ENCODE results near the gene NR6A1. TPM values are rescaled to one million over a fixed set of nuclear protein-coding genes. Genes with fewer than 3 reads are reported as not detected.

NR6A1 gene
- total RNA-seq, 1 donor from 2014 or later: 0.56 TPM

DNA sequence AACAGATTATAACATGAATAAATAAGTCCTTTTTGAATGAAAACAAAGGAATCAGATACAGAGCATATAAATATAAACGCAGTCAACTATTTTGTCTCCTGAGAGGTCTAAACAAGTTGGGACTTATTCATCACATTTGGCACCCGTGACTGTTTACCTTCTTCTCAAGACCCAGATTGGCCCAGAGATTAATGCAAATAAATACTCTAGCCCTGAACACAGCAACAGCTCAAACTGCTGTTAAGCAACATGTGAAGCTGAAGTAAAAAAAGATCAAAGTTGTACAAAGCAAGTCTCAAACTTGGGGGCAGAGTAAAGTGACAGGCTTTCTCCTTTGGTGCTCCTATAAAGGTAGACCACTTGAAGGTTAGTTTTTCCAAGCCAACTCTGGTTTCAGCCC is 168.9 kb downstream of the NR6A1 start:
- Mint-ChIP-seq H3K9me3 (ENCODE audit: unreplicated experiment) (no peaks in the 10 kb centered on the region), H3K27me3 (ENCODE audit: unreplicated experiment) (peaks cover 16% of the 10 kb centered on the region)
- DNase-seq (ENCODE audit: extremely low spot score, unreplicated experiment): no peak

GRCh38 chr9:124600407-124600806 is 170.7 kb downstream of the NR6A1 start:
- Mint-ChIP-seq H3K4me1 (ENCODE audit: unreplicated experiment) (no peaks in the 10 kb centered on the region), H3K36me3 (ENCODE audit: unreplicated experiment) (no peaks in the 10 kb centered on the region), H3K9me3 (ENCODE audit: unreplicated experiment) (no peaks in the 10 kb centered on the region), H3K4me3 (ENCODE audit: unreplicated experiment) (no peak overlapping the region), H3K27me3 (ENCODE audit: unreplicated experiment) (peaks cover 23% of the 10 kb centered on the region), H3K27ac (ENCODE audit: unreplicated experiment) (no peak overlapping the region)
- DNase-seq (ENCODE audit: extremely low spot score, unreplicated experiment): no peak
- TF ChIP-seq, protein P1, sequence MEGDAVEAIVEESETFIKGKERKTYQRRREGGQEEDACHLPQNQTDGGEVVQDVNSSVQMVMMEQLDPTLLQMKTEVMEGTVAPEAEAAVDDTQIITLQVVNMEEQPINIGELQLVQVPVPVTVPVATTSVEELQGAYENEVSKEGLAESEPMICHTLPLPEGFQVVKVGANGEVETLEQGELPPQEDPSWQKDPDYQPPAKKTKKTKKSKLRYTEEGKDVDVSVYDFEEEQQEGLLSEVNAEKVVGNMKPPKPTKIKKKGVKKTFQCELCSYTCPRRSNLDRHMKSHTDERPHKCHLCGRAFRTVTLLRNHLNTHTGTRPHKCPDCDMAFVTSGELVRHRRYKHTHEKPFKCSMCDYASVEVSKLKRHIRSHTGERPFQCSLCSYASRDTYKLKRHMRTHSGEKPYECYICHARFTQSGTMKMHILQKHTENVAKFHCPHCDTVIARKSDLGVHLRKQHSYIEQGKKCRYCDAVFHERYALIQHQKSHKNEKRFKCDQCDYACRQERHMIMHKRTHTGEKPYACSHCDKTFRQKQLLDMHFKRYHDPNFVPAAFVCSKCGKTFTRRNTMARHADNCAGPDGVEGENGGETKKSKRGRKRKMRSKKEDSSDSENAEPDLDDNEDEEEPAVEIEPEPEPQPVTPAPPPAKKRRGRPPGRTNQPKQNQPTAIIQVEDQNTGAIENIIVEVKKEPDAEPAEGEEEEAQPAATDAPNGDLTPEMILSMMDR (IDR thresholded peaks at IDR 0.05): no peak

More for the DNA sequence above, 168.9 kb downstream of the NR6A1 start:
- Mint-ChIP-seq H3K4me1 (ENCODE audit: unreplicated experiment) (no peaks in the 10 kb centered on the region), H3K36me3 (ENCODE audit: unreplicated experiment) (no peaks in the 10 kb centered on the region), H3K27ac (ENCODE audit: unreplicated experiment) (no peak overlapping the region), H3K4me3 (ENCODE audit: unreplicated experiment) (no peak overlapping the region)
- TF ChIP-seq, protein P1 (IDR thresholded peaks at IDR 0.05): no peak

DNA sequence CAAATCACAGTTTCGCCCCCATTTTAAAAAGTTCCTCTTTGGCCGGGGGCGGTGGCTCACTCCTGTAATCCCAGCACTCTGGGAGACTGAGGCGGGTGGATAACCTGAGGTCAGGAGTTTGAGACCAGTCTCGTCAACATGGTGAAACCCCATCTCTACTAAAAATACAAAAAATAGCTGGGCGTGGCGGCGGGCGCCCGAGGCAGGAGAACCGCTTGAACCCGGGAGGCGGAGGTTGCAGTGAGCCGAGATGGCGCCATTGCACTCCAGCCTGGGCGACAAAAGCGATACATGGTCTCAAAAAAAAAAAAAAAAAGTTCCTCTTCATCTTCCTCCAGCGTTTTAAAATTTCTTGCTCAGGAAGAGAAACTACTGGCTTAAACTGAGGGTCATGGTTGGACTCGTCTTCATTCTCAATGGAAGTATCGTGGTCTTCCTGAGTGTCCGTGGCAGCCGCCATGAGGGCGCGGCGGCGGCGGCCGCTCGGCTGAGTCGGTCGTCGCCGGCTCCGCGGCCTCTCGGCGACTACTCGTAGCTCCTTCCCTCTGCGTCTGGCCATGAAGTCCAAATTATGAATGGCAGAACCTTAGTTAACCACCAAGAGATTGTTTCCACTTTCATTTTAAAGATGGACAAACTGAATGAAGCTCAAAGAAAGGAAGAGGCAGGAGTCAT is 171.9 kb downstream of the NR6A1 start:
- TF ChIP-seq, protein P1 (IDR thresholded peaks at IDR 0.05): no peak
- Mint-ChIP-seq H3K4me1 (ENCODE audit: unreplicated experiment) (peaks cover 1% of the 10 kb centered on the region), H3K27ac (ENCODE audit: unreplicated experiment) (no peak overlapping the region), H3K27me3 (ENCODE audit: unreplicated experiment) (peaks cover 24% of the 10 kb centered on the region), H3K36me3 (ENCODE audit: unreplicated experiment) (no peaks in the 10 kb centered on the region), H3K4me3 (ENCODE audit: unreplicated experiment) (no peak overlapping the region), H3K9me3 (ENCODE audit: unreplicated experiment) (no peaks in the 10 kb centered on the region)
- DNase-seq (ENCODE audit: extremely low spot score, unreplicated experiment): no peak

GRCh38 chr9:124598048-124598447 is 173.1 kb downstream of the NR6A1 start:
- Mint-ChIP-seq H3K36me3 (ENCODE audit: unreplicated experiment) (no peaks in the 10 kb centered on the region), H3K27me3 (ENCODE audit: unreplicated experiment) (peaks cover 22% of the 10 kb centered on the region), H3K9me3 (ENCODE audit: unreplicated experiment) (no peaks in the 10 kb centered on the region), H3K4me3 (ENCODE audit: unreplicated experiment) (no peak overlapping the region), H3K4me1 (ENCODE audit: unreplicated experiment) (peaks cover 13% of the 10 kb centered on the region), H3K27ac (ENCODE audit: unreplicated experiment) (no peak overlapping the region)
- no peak for DNase-seq (ENCODE audit: extremely low spot score, unreplicated experiment)
- TF ChIP-seq, protein P1 (IDR thresholded peaks at IDR 0.05): no peak

DNA sequence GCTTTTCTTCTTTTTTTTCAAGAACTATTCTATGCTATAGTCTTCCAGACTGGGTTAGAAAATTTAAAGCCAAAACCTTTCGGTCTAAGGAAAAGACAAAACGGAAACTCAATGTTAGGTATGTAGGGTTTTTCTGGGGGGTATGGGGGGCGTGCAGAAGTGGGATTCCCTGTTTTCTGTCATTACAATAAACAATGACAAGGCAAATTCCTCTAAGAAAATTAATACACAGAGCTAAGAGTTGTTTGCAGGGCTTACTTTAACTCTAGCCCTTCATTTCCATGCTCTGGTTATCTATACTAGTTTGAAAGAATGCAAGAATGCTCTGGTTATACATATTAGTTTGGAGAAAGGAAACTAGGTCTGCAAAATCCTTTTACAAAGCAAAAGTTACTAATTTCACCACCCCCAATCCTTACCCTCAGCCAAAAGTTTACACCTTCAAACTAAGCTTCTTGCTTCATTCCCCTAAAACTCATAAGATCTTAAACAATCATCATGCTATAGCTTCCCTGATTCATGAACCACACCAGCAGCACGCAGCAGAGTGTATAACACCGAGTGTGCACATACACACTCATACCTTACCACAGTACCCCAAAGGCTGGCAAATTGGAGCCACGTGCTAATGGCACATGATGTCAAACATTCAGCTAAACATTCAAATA is 174.8 kb downstream of the NR6A1 start:
- Mint-ChIP-seq H3K27ac (ENCODE audit: unreplicated experiment) (no peak overlapping the region), H3K27me3 (ENCODE audit: unreplicated experiment) (peaks cover 29% of the 10 kb centered on the region), H3K4me1 (ENCODE audit: unreplicated experiment) (peaks cover 17% of the 10 kb centered on the region), H3K4me3 (ENCODE audit: unreplicated experiment) (no peak overlapping the region), H3K36me3 (ENCODE audit: unreplicated experiment) (no peaks in the 10 kb centered on the region), H3K9me3 (ENCODE audit: unreplicated experiment) (no peaks in the 10 kb centered on the region)
- TF ChIP-seq, protein P1 (IDR thresholded peaks at IDR 0.05): no peak
- no peak for DNase-seq (ENCODE audit: extremely low spot score, unreplicated experiment)
